Neuron (in vitro differentiated cells): ENCODE results near the gene SNAP91.

Experiments used
- H2AFZ ChIP-seq: one replicate; pipeline ENCODE4 v1.6.1; 2013; ENCODE audit warnings: low read depth, mild to moderate bottlenecking, inconsistent platforms, low read length, moderate library complexity
- H3K27me3 ChIP-seq: one replicate; pipeline ENCODE4 v1.6.1; 2013; ENCODE audit warnings: low read length; ENCODE audit not compliant: insufficient read depth
- H3K36me3 ChIP-seq: one replicate; pipeline ENCODE4 v1.6.1; 2013; ENCODE audit warnings: low read length; ENCODE audit not compliant: insufficient read depth
- H3K4me1 ChIP-seq: one replicate; pipeline ENCODE4 v1.6.1; 2013; ENCODE audit warnings: low read length; ENCODE audit not compliant: insufficient read depth
- H3K4me3 ChIP-seq: 2 replicates; pipeline ENCODE4 v1.5.1; 2013; ENCODE audit warnings: mild to moderate bottlenecking, low read length, moderate library complexity
- H3K9me3 ChIP-seq: one replicate; pipeline ENCODE4 v1.6.1; 2013; ENCODE audit warnings: low read length

The SNAP91 gene

GRCh38 chr6:83609248-83609647 lies 99.7 kb downstream of the SNAP91 start:
- H3K4me3 ChIP-seq, result no peak overlapping the region
- no peak overlapping the region for H2AFZ ChIP-seq
- H3K4me1 ChIP-seq, result no peaks in the 10 kb centered on the region
- no peaks in the 10 kb centered on the region for H3K36me3 ChIP-seq
- no peaks in the 10 kb centered on the region for H3K9me3 ChIP-seq
- H3K27me3 ChIP-seq, result no peaks in the 10 kb centered on the region

DNA sequence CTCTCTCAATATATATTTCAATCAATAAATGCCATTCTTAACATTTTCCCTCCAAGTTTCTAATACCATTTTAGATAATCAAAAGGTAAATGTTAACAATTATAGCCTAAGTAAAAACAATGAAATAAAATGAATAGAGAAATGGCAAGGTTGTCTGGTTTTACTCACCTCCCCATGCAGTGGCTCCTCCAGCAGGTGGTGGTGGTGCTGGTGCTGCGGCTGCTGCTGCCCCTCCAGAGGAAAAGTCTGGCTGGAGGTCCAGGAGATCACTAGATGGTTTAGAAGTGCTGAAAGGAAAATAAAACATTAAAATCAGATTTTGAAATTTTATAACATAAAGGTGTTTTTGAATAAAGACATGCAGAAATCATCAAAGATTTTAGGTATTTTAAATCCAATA lies 103.4 kb downstream of the SNAP91 start:
- Histone ChIP-seq H3K4me1 (no peaks in the 10 kb centered on the region), H3K27me3 (no peaks in the 10 kb centered on the region), H2AFZ (no peak overlapping the region), H3K9me3 (no peaks in the 10 kb centered on the region), H3K4me3 (no peak overlapping the region), H3K36me3 (no peaks in the 10 kb centered on the region)

- Histone ChIP-seq H3K4me3 (no peak overlapping the region), H3K9me3 (no peaks in the 10 kb centered on the region), H3K4me1 (no peaks in the 10 kb centered on the region), H3K36me3 (no peaks in the 10 kb centered on the region), H3K27me3 (no peaks in the 10 kb centered on the region), H2AFZ (no peak overlapping the region)
Measured at GRCh38 chr6:83603551-83603950, 105.3 kb downstream of the SNAP91 start.

DNA sequence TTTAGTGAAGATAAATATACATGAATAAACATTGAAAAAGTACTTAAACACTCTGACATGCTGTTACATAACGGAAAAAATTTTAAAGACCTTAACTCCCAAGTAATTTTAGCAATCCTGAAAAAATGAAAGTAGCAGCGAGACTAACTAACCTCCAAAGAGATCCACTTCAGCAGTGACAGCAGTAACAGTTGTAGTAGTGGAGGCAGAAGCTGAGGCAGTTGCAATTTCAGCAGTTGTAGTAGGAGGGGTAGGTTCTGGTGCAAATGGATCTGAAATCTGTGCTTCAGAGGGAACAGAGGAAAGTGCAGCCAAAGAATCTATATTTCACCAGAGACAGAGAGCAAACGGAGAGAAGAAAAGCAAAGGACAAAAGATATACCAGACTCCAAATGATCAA lies 107.8 kb downstream of the SNAP91 start:
- H2AFZ ChIP-seq, result no peak overlapping the region
- H3K27me3 ChIP-seq, result no peaks in the 10 kb centered on the region
- no peak overlapping the region for H3K4me3 ChIP-seq
- H3K4me1 ChIP-seq, result no peaks in the 10 kb centered on the region
- no peaks in the 10 kb centered on the region for H3K9me3 ChIP-seq
- H3K36me3 ChIP-seq, result no peaks in the 10 kb centered on the region

DNA sequence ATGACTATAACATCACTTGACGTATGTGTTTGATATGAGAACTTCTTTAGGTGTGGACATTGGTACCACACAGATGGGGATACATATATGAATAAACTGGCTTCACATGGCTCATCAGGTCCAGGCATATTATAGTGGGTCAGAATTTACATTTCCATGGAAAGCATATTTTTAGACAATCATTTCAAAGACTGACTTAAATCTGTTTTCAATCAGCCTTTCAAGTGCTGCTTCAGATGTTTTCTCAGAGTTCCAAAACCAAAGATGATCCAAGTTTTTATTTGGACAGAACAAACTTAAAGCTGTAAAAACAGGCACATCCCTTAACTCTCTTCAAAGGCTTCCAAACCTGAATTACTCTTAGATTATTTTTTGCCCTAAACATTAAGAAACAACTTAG lies 108.4 kb downstream of the SNAP91 start:
- Histone ChIP-seq H3K4me1 (no peaks in the 10 kb centered on the region), H3K9me3 (no peaks in the 10 kb centered on the region), H3K27me3 (no peaks in the 10 kb centered on the region), H3K4me3 (no peak overlapping the region), H2AFZ (no peak overlapping the region), H3K36me3 (no peaks in the 10 kb centered on the region)

DNA sequence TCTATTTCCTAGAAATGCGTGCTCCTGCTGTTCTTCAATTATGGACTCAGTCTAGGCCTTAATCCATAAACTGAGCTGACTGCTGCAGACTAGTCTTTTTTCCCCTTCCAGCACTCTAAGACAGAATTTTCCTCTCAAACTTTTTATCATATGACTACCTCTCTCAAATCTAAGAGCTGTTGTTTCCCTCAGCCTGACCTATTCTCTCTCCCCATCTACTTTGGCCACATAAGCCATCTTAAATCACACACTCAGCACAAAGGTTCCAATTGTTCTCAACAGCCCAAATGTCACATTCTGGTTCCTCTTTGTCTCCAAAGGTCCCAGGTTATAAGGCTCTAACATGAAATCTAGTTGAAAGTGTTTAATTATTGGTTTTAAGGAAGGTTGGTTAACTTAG lies 111.4 kb downstream of the SNAP91 start:
- Histone ChIP-seq H2AFZ (no peak overlapping the region), H3K9me3 (no peaks in the 10 kb centered on the region), H3K4me3 (no peak overlapping the region), H3K4me1 (no peaks in the 10 kb centered on the region), H3K36me3 (no peaks in the 10 kb centered on the region), H3K27me3 (no peaks in the 10 kb centered on the region)

DNA sequence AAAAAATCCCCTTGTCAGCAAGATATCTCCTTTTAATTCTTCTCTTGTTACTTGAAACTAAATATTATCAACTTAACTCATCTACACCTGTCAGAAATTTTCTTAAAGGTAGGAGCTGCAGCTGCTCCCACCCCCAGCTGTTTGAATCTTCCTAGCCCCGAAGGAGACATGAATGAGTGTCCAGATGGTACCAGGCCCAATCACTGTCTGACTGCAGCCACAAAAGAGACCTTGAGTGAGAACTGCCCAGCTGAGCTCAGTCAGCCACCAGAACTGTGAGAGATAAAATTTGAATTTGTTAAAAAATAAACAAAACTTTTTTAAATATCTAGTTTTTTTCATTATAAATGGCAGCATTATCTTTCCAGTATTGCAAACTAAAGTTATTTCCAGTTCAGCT lies 111.8 kb downstream of the SNAP91 start:
- Histone ChIP-seq H3K4me1 (no peaks in the 10 kb centered on the region), H3K36me3 (no peaks in the 10 kb centered on the region), H3K9me3 (no peaks in the 10 kb centered on the region), H2AFZ (no peak overlapping the region), H3K4me3 (no peak overlapping the region), H3K27me3 (no peaks in the 10 kb centered on the region)

DNA sequence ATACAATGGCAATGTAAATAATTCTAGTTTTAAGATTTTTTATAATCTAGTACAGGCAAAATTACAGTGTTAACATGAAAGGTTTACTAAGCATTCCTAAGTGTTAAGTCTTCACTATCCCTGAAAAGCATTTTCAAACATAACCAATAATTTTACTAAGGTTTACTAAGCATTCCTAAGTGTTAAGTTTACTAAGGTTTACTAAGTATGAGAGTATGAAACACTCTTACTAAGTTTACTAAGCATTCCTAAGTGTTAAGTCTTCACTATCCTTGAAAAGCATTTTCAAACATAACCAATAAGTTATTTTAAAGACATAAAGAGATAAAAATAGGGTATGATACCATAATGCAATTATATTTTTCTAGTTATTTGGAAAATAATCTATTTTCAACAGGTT lies 114.0 kb downstream of the SNAP91 start:
- Histone ChIP-seq H3K9me3 (no peaks in the 10 kb centered on the region), H3K4me3 (no peak overlapping the region), H3K4me1 (no peaks in the 10 kb centered on the region), H2AFZ (no peak overlapping the region), H3K27me3 (no peaks in the 10 kb centered on the region), H3K36me3 (no peaks in the 10 kb centered on the region)

- no peaks in the 10 kb centered on the region for H3K27me3 ChIP-seq
- no peak overlapping the region for H2AFZ ChIP-seq
- no peaks in the 10 kb centered on the region for H3K36me3 ChIP-seq
- H3K4me3 ChIP-seq, result no peak overlapping the region
- H3K4me1 ChIP-seq, result no peaks in the 10 kb centered on the region
- H3K9me3 ChIP-seq, result no peaks in the 10 kb centered on the region
Measured at GRCh38 chr6:83593395-83593785, 115.5 kb downstream of the SNAP91 start.

DNA sequence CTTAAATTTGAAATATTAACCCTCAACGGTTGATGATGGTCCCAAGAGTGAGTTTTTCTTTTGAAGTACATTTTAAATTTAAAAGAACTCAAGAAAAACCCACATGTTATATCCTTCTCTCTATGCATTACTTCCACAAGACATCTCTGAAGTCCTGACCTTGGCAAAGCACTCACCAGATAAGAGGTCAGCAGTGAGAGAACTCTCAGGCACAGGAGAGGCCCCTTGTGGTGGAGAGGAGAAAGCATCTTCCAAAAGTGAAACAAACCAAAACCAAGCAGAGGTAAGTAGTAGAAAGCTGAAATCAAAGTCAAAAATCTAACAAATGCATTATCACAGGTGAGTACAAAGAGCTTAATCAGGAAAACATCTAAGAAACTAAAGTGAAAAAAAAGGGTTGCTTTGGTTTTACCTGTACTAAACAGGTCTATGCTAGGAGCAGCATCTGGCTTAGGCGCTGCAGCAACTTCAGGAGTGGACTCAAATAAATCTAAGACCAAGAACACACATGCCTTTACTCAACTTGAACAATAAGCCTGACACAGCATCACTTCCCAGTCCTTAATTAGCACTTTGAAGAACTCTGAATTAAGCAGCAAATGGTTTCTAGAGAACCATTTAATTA lies 116.0 kb downstream of the SNAP91 start:
- Histone ChIP-seq H3K4me3 (no peak overlapping the region), H2AFZ (no peak overlapping the region), H3K4me1 (no peaks in the 10 kb centered on the region), H3K36me3 (no peaks in the 10 kb centered on the region), H3K9me3 (no peaks in the 10 kb centered on the region), H3K27me3 (no peaks in the 10 kb centered on the region)

DNA sequence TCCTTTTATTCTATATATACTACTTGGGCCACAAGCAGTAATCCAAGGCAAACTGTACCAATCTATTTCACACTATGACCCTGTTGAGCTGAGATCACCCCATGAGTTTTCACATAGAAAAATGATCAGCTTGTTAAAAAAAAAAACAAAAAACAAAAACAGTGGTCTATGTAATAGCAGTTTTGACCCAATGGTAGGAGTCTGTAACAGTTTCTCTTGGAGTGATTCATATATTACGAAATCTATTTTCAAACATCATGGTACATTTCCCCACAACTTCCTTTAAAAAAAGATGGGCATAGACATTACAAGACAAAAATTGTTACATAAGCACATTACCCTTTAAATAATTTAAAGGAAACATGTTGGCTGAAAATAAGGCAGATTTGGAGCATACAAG lies 118.5 kb downstream of the SNAP91 start:
- Histone ChIP-seq H3K27me3 (no peaks in the 10 kb centered on the region), H3K9me3 (no peaks in the 10 kb centered on the region), H3K4me1 (no peaks in the 10 kb centered on the region), H2AFZ (no peak overlapping the region), H3K36me3 (no peaks in the 10 kb centered on the region), H3K4me3 (no peak overlapping the region)

- Histone ChIP-seq H3K4me3 (no peak overlapping the region), H3K4me1 (no peaks in the 10 kb centered on the region), H3K27me3 (no peaks in the 10 kb centered on the region), H2AFZ (no peak overlapping the region), H3K9me3 (no peaks in the 10 kb centered on the region), H3K36me3 (no peaks in the 10 kb centered on the region)
Measured at GRCh38 chr6:83589076-83589475, 119.8 kb downstream of the SNAP91 start.

DNA sequence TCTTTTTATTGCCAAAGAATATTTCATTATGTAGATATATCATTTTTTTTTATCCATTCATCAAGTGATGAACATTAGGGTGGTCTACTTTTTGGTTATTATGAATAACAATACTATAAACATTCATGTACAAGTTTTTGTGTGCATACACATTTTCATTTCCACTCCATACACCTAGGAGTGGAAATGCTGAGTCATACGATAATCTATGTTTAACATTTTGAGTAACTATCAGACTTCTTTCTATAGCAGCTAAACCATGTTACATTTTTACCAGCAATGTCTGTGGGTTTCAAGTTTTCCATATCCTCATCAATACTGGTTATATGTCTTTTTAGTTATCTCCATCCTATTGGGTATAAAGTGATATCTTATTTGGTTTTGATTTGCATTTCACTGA lies 130.8 kb downstream of the SNAP91 start:
- no peak overlapping the region for H3K4me3 ChIP-seq

GRCh38 chr6:83574783-83575182 lies 134.1 kb downstream of the SNAP91 start:
- H3K9me3 ChIP-seq, result no peaks in the 10 kb centered on the region
- no peaks in the 10 kb centered on the region for H3K36me3 ChIP-seq
- no peak overlapping the region for H3K4me3 ChIP-seq

More for the DNA sequence above, 130.8 kb downstream of the SNAP91 start:
- no peaks in the 10 kb centered on the region for H3K27me3 ChIP-seq
- H3K36me3 ChIP-seq, result no peaks in the 10 kb centered on the region
- no peaks in the 10 kb centered on the region for H3K9me3 ChIP-seq
- H2AFZ ChIP-seq, result no peak overlapping the region
- H3K4me1 ChIP-seq, result no peaks in the 10 kb centered on the region

More at GRCh38 chr6:83574783-83575182, 134.1 kb downstream of the SNAP91 start:
- H3K27me3 ChIP-seq, result no peaks in the 10 kb centered on the region
- H3K4me1 ChIP-seq, result no peaks in the 10 kb centered on the region
- H2AFZ ChIP-seq, result no peak overlapping the region
